H9 (cell line): ENCODE results near the gene WDR31. TPM values are rescaled to one million over a fixed set of nuclear protein-coding genes. Genes with fewer than 3 reads are reported as not detected.

Experiments used
- DNase-seq: peaks from one replicate; pipeline ENCODE4 v3.0.0-alpha.2; 2017
- H2AFZ ChIP-seq: one replicate; pipeline ENCODE4 v1.6.1; 2013; ENCODE audit warnings: mild to moderate bottlenecking, low read length, control low read depth, moderate library complexity
- H2AK5ac ChIP-seq: 2 replicates; pipeline ENCODE4 v1.6.1; 2013; ENCODE audit warnings: low read length, control low read depth, mixed read lengths; ENCODE audit not compliant: insufficient read length
- H2BK120ac ChIP-seq: one replicate; pipeline ENCODE4 v1.6.1; 2013; ENCODE audit warnings: low read depth, mild to moderate bottlenecking, low read length, control low read depth, inconsistent platforms; ENCODE audit not compliant: poor library complexity, severe bottlenecking
- H2BK12ac ChIP-seq: 2 replicates; pipeline ENCODE4 v1.6.1; 2013; ENCODE audit warnings: low read length, control low read depth, mixed read lengths, low read depth; ENCODE audit not compliant: insufficient read length
- H2BK15ac ChIP-seq: 2 replicates; pipeline ENCODE4 v1.6.1; 2013; ENCODE audit warnings: low read depth, low read length, control low read depth
- H2BK20ac ChIP-seq: one replicate; pipeline ENCODE4 v1.6.1; 2013; ENCODE audit warnings: low read depth, mild to moderate bottlenecking, low read length, control low read depth, inconsistent platforms; ENCODE audit not compliant: poor library complexity, severe bottlenecking
- H2BK5ac ChIP-seq: 2 replicates; pipeline ENCODE4 v1.6.1; 2013; ENCODE audit warnings: low read length, control low read depth, mixed read lengths; ENCODE audit not compliant: insufficient read length
- H3K14ac ChIP-seq: 2 replicates; pipeline ENCODE4 v1.6.1; 2013; ENCODE audit warnings: low read length, control low read depth; ENCODE audit not compliant: insufficient read depth
- H3K18ac ChIP-seq: 2 replicates; pipeline ENCODE4 v1.6.1; 2013; ENCODE audit warnings: low read depth, mild to moderate bottlenecking, mixed read lengths, low read length, control low read depth; ENCODE audit not compliant: insufficient read length
- H3K23ac ChIP-seq: 2 replicates; pipeline ENCODE4 v1.6.1; 2013; ENCODE audit warnings: low read length, control low read depth, mixed read lengths, low read depth; ENCODE audit not compliant: insufficient read length
- H3K23me2 ChIP-seq: 2 replicates; pipeline ENCODE4 v1.6.1; 2013; ENCODE audit warnings: low read depth, mild to moderate bottlenecking, mixed read lengths, low read length, control low read depth; ENCODE audit not compliant: insufficient read length, poor library complexity, severe bottlenecking
- H3K27ac ChIP-seq: 2 replicates; pipeline ENCODE4 v1.5.1; 2013; ENCODE audit warnings: low read length, control low read depth, mixed read lengths, low read depth; ENCODE audit not compliant: insufficient read length
- H3K27me3 ChIP-seq: 2 replicates; pipeline ENCODE4 v1.6.1; 2013; ENCODE audit warnings: low read length, control low read depth, inconsistent platforms; ENCODE audit not compliant: insufficient read depth
- H3K4ac ChIP-seq: 2 replicates; pipeline ENCODE4 v1.6.1; 2013; ENCODE audit warnings: low read depth, mild to moderate bottlenecking, control low read depth, inconsistent platforms, low read length, moderate library complexity
- H3K4me1 ChIP-seq: 2 replicates; pipeline ENCODE4 v1.6.1; 2013; ENCODE audit warnings: low read length, control low read depth, inconsistent platforms; ENCODE audit not compliant: insufficient read depth
- H3K4me2 ChIP-seq: 2 replicates; pipeline ENCODE4 v1.6.1; 2013; ENCODE audit warnings: low read length, control low read depth, mixed read lengths; ENCODE audit not compliant: insufficient read length, insufficient read depth
- H3K56ac ChIP-seq: 2 replicates; pipeline ENCODE4 v1.6.1; 2013; ENCODE audit warnings: low read depth, mild to moderate bottlenecking, mixed read lengths, low read length, control low read depth; ENCODE audit not compliant: insufficient read length
- H3K79me1 ChIP-seq: 2 replicates; pipeline ENCODE4 v1.6.1; 2013; ENCODE audit warnings: low read depth, mild to moderate bottlenecking, moderate library complexity, low read length, control low read depth, inconsistent platforms; ENCODE audit not compliant: insufficient read depth, poor library complexity, severe bottlenecking
- H3K79me2 ChIP-seq: 2 replicates; pipeline ENCODE4 v1.6.1; 2013; ENCODE audit warnings: low read length, control low read depth, inconsistent platforms; ENCODE audit not compliant: insufficient read depth
- H3K9ac ChIP-seq: 2 replicates; pipeline ENCODE4 v1.6.1; 2013; ENCODE audit warnings: low read length, control low read depth, mixed read lengths; ENCODE audit not compliant: insufficient read length; ENCODE audit errors: extremely low read depth
- H3K9me3 ChIP-seq: one replicate; pipeline ENCODE4 v1.6.1; 2013; ENCODE audit warnings: low read depth, low read length, inconsistent platforms; ENCODE audit not compliant: control insufficient read depth
- H3T11ph ChIP-seq: one replicate; pipeline ENCODE4 v1.6.1; 2013; ENCODE audit warnings: mild to moderate bottlenecking, low read length, control low read depth, inconsistent platforms
- H4K20me1 ChIP-seq: one replicate; pipeline ENCODE4 v1.6.1; 2013; ENCODE audit not compliant: control insufficient read depth, insufficient read length, insufficient read depth
- H4K5ac ChIP-seq: 2 replicates; pipeline ENCODE4 v1.6.1; 2013; ENCODE audit warnings: low read depth, mild to moderate bottlenecking, mixed read lengths, low read length, control low read depth; ENCODE audit not compliant: insufficient read length
- H4K8ac ChIP-seq: replicated peaks from 2 replicates; pipeline ENCODE4 v1.6.1; 2013; ENCODE audit warnings: low read length, control low read depth, mixed read lengths, low read depth; ENCODE audit not compliant: insufficient read length
- H4K91ac ChIP-seq: 2 replicates; pipeline ENCODE4 v1.6.1; 2013; ENCODE audit warnings: low read depth, mild to moderate bottlenecking, moderate library complexity, mixed read lengths, low read length, control low read depth; ENCODE audit not compliant: insufficient read length
- H3K27ac Mint-ChIP-seq, 3 experiments: 2 replicates in 2 of 3; 3 replicates in 1 of 3; pipeline ENCODE4 v1.8.0; 2020 to 2021; ENCODE audit warnings: mixed read lengths in 3 of 3, mild to moderate bottlenecking in 1 of 3, moderate library complexity in 1 of 3
- H3K27me3 Mint-ChIP-seq: 2 replicates; pipeline ENCODE4 v1.8.0; 2021; ENCODE audit warnings: low read depth, mild to moderate bottlenecking, moderate library complexity, mixed read lengths
- H3K36me3 Mint-ChIP-seq, 3 experiments: 2 replicates in 2 of 3; 3 replicates in 1 of 3; pipeline ENCODE4 v1.8.0; 2020 to 2021; ENCODE audit warnings: low read depth in 3 of 3, mixed read lengths in 3 of 3; ENCODE audit not compliant: insufficient read depth in 1 of 3
- H3K4me1 Mint-ChIP-seq, 2 experiments: 2 replicates each; pipeline ENCODE4 v1.8.0; 2020; ENCODE audit warnings: mixed read lengths in 2 of 2
- H3K4me3 Mint-ChIP-seq, 2 experiments: 2 replicates in 1 of 2; 3 replicates in 1 of 2; pipeline ENCODE4 v1.8.0; 2020 to 2021; ENCODE audit warnings: mild to moderate bottlenecking in 2 of 2, mixed read lengths in 2 of 2, moderate library complexity in 1 of 2
- H3K9me3 Mint-ChIP-seq, 2 experiments: 2 replicates in 1 of 2; 3 replicates in 1 of 2; pipeline ENCODE4 v1.8.0; 2020; ENCODE audit warnings: mild to moderate bottlenecking in 2 of 2, mixed read lengths in 2 of 2, moderate library complexity in 1 of 2
- WGBS: extraction: QIAGEN DNeasy Blood & Tissue Kit; methylation state at CpG from one replicate; pipeline ENCODE4 v1.1.7; 2013; ENCODE audit warnings: missing lambda C conversion rate, low lambda C conversion rate, mixed read lengths; ENCODE audit not compliant: insufficient read length; ENCODE audit errors: extremely low coverage; 5-methylcytosine and 5-hydroxymethylcytosine counted together
- total RNA-seq: library from RNA; stranded (reverse); gene quantifications from 2 replicates; pipeline ENCODE4 v1.2.1, GENCODE V29; 2021
- TF ChIP-seq, protein P1 (sequence below): fragments of 200-600 bp; sonication (generic); conservative IDR thresholded peaks from 3 replicates; pipeline ENCODE4 v1.8.0; 2021; ENCODE audit warnings: antibody characterized with exemption, mild to moderate bottlenecking

The WDR31 gene
- total RNA-seq, 1 experiment from 2014 or later, result 0.72 TPM

- no CpG with 5 or more reads among the region's 2 CpGs for WGBS
- Histone ChIP-seq H3K4me2 (no peak overlapping the region), H3K4ac (no peak overlapping the region), H3K56ac (no peak overlapping the region), H3K9ac (no peak overlapping the region), H3K4me1 (no peaks in the 10 kb centered on the region), H2BK12ac (no peak overlapping the region), H2AFZ (no peak overlapping the region), H4K91ac (no peak overlapping the region), H3K23me2 (no peaks in the 10 kb centered on the region), H3K79me2 (no peaks in the 10 kb centered on the region), H3K14ac (no peak overlapping the region), H2BK120ac (no peak overlapping the region), H4K20me1 (no peaks in the 10 kb centered on the region), H4K5ac (no peak overlapping the region), H3K27me3 (no peaks in the 10 kb centered on the region), H3K9me3 (no peaks in the 10 kb centered on the region), H3K23ac (no peak overlapping the region), H2BK15ac (no peak overlapping the region), H3K79me1 (no peaks in the 10 kb centered on the region), H2BK5ac (no peak overlapping the region), H3T11ph (no peak overlapping the region), H2BK20ac (no peak overlapping the region), H3K18ac (no peak overlapping the region), H4K8ac (no peak overlapping the region), H2AK5ac (no peak overlapping the region), H3K27ac (no peak overlapping the region)
- Mint-ChIP-seq H3K27ac (no peak overlapping the region), H3K36me3 (peaks cover 39 to 84% (median 77%) of the 10 kb centered on the region in 3 experiments; a peak in 6 of 7 replicates), H3K27me3 (no peaks in the 10 kb centered on the region), H3K4me3 (no peak overlapping the region), H3K4me1 (no peaks in the 10 kb centered on the region), H3K9me3 (no peaks in the 10 kb centered on the region)
- no peak for DNase-seq
- TF ChIP-seq, protein P1, sequence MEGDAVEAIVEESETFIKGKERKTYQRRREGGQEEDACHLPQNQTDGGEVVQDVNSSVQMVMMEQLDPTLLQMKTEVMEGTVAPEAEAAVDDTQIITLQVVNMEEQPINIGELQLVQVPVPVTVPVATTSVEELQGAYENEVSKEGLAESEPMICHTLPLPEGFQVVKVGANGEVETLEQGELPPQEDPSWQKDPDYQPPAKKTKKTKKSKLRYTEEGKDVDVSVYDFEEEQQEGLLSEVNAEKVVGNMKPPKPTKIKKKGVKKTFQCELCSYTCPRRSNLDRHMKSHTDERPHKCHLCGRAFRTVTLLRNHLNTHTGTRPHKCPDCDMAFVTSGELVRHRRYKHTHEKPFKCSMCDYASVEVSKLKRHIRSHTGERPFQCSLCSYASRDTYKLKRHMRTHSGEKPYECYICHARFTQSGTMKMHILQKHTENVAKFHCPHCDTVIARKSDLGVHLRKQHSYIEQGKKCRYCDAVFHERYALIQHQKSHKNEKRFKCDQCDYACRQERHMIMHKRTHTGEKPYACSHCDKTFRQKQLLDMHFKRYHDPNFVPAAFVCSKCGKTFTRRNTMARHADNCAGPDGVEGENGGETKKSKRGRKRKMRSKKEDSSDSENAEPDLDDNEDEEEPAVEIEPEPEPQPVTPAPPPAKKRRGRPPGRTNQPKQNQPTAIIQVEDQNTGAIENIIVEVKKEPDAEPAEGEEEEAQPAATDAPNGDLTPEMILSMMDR, result no peak
Measured at GRCh38 chr9:113289091-113289490, 51.0 kb downstream of the WDR31 start.
